Subcutaneous abdominal adipose tissue (tissue), 5 donors: Measurements from ENCODE around the gene TTBK1.

Source experiments
- H3K27ac ChIP-seq: one replicate; pipeline ENCODE4 v1.7.0; 2013; ENCODE audit warnings: low read depth, mild to moderate bottlenecking, inconsistent platforms, low read length, moderate library complexity
- H3K27me3 ChIP-seq, 5 donors: one replicate each; pipeline ENCODE4 v1.7.0; 2013; ENCODE audit warnings: low read length in 5 of 5, inconsistent platforms in 1 of 5; ENCODE audit not compliant: control insufficient read depth in 5 of 5, insufficient read depth in 4 of 5
- H3K36me3 ChIP-seq, 5 donors: one replicate each; pipeline ENCODE4 v1.7.0; 2013; ENCODE audit warnings: low read length in 5 of 5; ENCODE audit not compliant: control insufficient read depth in 5 of 5, insufficient read depth in 5 of 5
- H3K4me1 ChIP-seq, 5 donors: one replicate each; pipeline ENCODE4 v1.7.0; 2013; ENCODE audit warnings: low read length in 5 of 5, mild to moderate bottlenecking in 3 of 5, moderate library complexity in 1 of 5; ENCODE audit not compliant: control insufficient read depth in 5 of 5, insufficient read depth in 5 of 5
- H3K4me3 ChIP-seq, 5 donors: one replicate each; pipeline ENCODE4 v1.7.0; 2013; ENCODE audit warnings: low read length in 5 of 5, low read depth in 1 of 5
- H3K9ac ChIP-seq, 5 donors: one replicate each; pipeline ENCODE4 v1.7.0; 2013; ENCODE audit warnings: low read length in 5 of 5, mild to moderate bottlenecking in 4 of 5, moderate library complexity in 3 of 5
- H3K9me3 ChIP-seq, 5 donors: one replicate each; pipeline ENCODE4 v1.7.0; 2013; ENCODE audit warnings: low read length in 5 of 5; ENCODE audit not compliant: control insufficient read depth in 5 of 5
- donor health status: healthy.
- donor health status: healthy.
- donor health status: healthy.
- donor health status: healthy.
- donor health status: healthy.

Gene TTBK1

GRCh38 chr6:43242908-43243663 is at the start of gene TTBK1:
Gene TTBK1, plus strand, starts transcription at chr6:43243481. Its CDS starts 3,180 bp downstream, at chr6:43246661.
- Histone ChIP-seq H3K9ac (no peak within 1 kb of the TSS), H3K9me3 (peaks cover 0 to 4% (median 0%) of the 10 kb centered on the region in 5 donors), H3K27me3 (peaks cover 20 to 37% (median 28%) of the 10 kb centered on the region in 5 donors), H3K27ac (no peak within 1 kb of the TSS), H3K36me3 (no peaks in the 10 kb centered on the region), H3K4me3 (no peak within 1 kb of the TSS), H3K4me1 (peaks cover 0 to 18% (median 17%) of the 10 kb centered on the region in 5 donors)

DNA sequence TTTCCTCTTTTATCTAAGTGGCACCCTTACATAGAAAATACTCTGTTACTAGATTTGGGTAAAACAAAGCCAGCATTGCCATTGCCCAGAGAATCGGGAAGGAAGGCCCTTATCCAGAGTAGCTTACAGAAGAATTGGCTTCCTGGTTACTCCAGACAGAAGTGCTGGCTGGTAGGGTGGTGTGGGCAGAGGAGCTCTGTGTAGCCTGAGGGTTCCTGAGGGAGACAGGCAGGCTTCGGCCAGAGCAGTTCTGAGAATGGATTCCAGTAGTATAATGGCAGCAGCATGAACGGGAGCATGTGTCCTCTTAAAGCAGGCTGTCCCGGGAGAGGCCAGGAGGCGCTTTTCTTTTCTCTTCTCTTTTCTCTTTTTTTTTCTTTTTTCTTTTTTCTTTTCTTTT is 49.4 kb upstream of the TTBK1 start:
- Histone ChIP-seq H3K27ac (no peak overlapping the region), H3K4me3 (no peak overlapping the region), H3K27me3 (no peaks in the 10 kb centered on the region), H3K36me3 (peaks cover 0 to 64% (median 44%) of the 10 kb centered on the region in 5 donors), H3K4me1 (no peaks in the 10 kb centered on the region), H3K9ac (no peak overlapping the region), H3K9me3 (no peaks in the 10 kb centered on the region)

- Histone ChIP-seq H3K36me3 (peaks cover 0 to 85% (median 61%) of the 10 kb centered on the region in 5 donors), H3K9ac (no peak overlapping the region), H3K27me3 (no peaks in the 10 kb centered on the region), H3K9me3 (no peaks in the 10 kb centered on the region), H3K27ac (no peak overlapping the region), H3K4me1 (no peaks in the 10 kb centered on the region), H3K4me3 (no peak overlapping the region)
These were observed 46.9 kb upstream of the TTBK1 start for GRCh38 chr6:43196337-43196736.

DNA sequence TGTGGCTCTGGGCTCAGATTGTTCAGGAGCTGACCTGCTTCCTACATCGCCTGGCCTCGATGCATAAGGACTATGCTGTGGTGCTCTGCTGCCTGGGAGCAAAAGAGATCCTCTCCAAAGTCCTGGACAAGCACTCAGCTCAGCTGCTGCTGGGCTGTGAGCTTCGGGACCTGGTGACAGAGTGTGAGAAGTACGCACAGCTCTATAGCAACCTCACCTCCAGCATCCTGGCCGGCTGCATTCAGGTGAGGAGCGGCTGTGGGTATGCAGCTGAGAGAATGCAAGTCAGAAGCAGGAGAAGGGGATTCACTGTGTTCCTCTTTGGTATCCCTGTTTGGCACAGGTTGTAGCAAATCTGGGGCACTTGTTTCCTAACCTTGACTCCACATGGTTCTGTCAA is 43.4 kb upstream of the TTBK1 start:
- Histone ChIP-seq H3K27me3 (no peaks in the 10 kb centered on the region), H3K4me3 (no peak overlapping the region), H3K4me1 (no peaks in the 10 kb centered on the region), H3K27ac (no peak overlapping the region), H3K9me3 (no peaks in the 10 kb centered on the region), H3K36me3 (peaks cover 0 to 83% (median 60%) of the 10 kb centered on the region in 5 donors), H3K9ac (no peak overlapping the region)

GRCh38 chr6:43200541-43200940 is 42.7 kb upstream of the TTBK1 start:
- H3K27ac ChIP-seq = no peak overlapping the region
- H3K4me1 ChIP-seq = no peaks in the 10 kb centered on the region
- H3K4me3 ChIP-seq = no peak overlapping the region
- H3K9me3 ChIP-seq = no peaks in the 10 kb centered on the region
- H3K36me3 ChIP-seq = peaks cover 0 to 80% (median 61%) of the 10 kb centered on the region in 5 donors
- no peaks in the 10 kb centered on the region for H3K27me3 ChIP-seq
- no peak overlapping the region for H3K9ac ChIP-seq

GRCh38 chr6:43202451-43202850 is 40.8 kb upstream of the TTBK1 start:
- Histone ChIP-seq H3K9me3 (no peaks in the 10 kb centered on the region), H3K4me1 (no peaks in the 10 kb centered on the region), H3K27me3 (no peaks in the 10 kb centered on the region), H3K27ac (no peak overlapping the region), H3K4me3 (no peak overlapping the region), H3K36me3 (peaks cover 3 to 69% (median 54%) of the 10 kb centered on the region in 5 donors), H3K9ac (no peak overlapping the region)

DNA sequence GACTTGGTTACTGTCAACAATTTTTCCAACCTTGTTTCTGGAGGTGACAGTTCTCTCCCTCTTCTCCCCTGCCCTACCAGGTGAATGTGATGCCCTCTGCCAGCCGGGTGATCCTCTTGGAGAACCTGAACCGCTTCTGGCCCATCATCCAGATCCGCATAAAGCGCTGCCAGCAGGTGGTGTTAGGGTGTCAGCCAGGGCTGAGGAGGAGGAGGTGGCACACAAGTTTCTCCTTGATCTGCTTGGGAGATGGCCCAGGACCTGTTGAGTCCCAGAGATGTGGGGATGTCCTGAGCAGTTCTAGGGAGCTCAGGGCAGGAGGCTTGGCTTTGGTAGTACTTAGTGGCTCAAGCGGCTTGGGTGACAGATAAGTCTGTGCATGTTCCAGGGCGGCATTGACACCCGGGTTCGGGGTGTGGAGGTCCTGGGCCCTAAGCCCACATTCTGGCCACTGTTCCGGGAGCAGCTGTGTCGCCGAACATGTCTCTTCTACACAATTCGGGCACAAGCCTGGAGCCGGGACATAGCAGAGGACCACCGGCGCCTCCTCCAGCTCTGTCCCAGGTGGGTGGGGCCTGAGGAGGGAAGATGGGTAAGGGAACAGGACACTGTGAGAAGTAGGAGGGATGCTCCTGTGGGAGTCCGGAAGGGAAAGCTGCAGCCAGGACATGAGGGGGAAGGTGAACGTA is 40.1 kb upstream of the TTBK1 start:
- peaks cover 6 to 62% (median 48%) of the 10 kb centered on the region in 5 donors for H3K36me3 ChIP-seq
- no peak overlapping the region for H3K27ac ChIP-seq
- no peaks in the 10 kb centered on the region for H3K9me3 ChIP-seq
- H3K4me3 ChIP-seq = no peak overlapping the region
- no peak overlapping the region for H3K9ac ChIP-seq
- no peaks in the 10 kb centered on the region for H3K27me3 ChIP-seq
- no peaks in the 10 kb centered on the region for H3K4me1 ChIP-seq

DNA sequence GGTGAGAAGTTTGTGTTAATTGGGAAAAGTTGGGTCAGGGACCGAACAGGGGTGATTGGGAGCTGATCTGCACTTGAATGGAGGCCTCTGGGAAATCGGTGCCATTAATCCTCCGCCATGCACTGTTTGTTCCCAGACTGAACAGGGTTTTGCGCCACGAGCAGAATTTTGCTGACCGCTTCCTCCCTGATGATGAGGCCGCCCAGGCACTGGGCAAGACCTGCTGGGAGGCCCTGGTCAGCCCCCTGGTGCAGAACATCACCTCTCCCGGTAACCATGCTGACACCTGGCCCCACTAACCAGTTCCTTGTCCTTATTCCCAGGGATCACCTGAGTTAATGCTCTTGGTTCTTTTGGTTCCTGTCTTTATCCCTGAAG is 39.6 kb upstream of the TTBK1 start:
- Histone ChIP-seq H3K27me3 (no peaks in the 10 kb centered on the region), H3K9ac (no peak overlapping the region), H3K9me3 (no peaks in the 10 kb centered on the region), H3K4me1 (no peaks in the 10 kb centered on the region), H3K27ac (no peak overlapping the region), H3K36me3 (peaks cover 6 to 57% (median 43%) of the 10 kb centered on the region in 5 donors), H3K4me3 (no peak overlapping the region)

GRCh38 chr6:43204271-43205105 is 38.8 kb upstream of the TTBK1 start:
- Histone ChIP-seq H3K9me3 (no peaks in the 10 kb centered on the region), H3K27ac (no peak overlapping the region), H3K4me3 (no peak overlapping the region), H3K36me3 (peaks cover 6 to 52% (median 42%) of the 10 kb centered on the region in 5 donors), H3K4me1 (no peaks in the 10 kb centered on the region), H3K27me3 (no peaks in the 10 kb centered on the region), H3K9ac (no peak overlapping the region)

DNA sequence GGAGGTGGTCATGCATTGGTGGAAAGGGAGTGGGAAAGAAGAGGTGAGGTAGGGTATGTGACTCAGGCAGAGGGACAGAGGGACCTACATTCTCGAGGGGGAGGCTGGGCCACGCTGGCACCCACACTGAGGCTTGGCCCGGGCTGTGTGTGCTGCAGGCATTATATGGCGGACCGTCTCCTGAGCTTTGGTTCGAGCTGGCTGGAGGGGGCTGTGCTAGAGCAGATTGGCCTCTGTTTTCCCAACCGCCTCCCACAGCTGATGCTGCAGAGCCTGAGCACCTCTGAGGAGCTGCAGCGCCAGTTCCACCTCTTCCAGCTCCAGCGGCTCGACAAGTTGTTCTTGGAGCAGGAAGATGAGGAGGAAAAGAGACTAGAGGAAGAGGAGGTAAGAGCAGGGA is 37.4 kb upstream of the TTBK1 start:
- no peaks in the 10 kb centered on the region for H3K9me3 ChIP-seq
- H3K36me3 ChIP-seq = peaks cover 6 to 38% (median 28%) of the 10 kb centered on the region in 5 donors
- no peaks in the 10 kb centered on the region for H3K4me1 ChIP-seq
- H3K9ac ChIP-seq = no peak overlapping the region
- no peak overlapping the region for H3K27ac ChIP-seq
- no peak overlapping the region for H3K4me3 ChIP-seq
- H3K27me3 ChIP-seq = no peaks in the 10 kb centered on the region
